Progenitor cell of endocrine pancreas (in vitro differentiated cells): ENCODE measurements around the gene HK2. TPM values are rescaled to one million over a fixed set of nuclear protein-coding genes. Genes with fewer than 3 reads are reported as not detected.
A peak's percentile ranks its signal among the peaks of the same experiment; 100 is the strongest.

Experiments used
- DNase-seq: peaks from one replicate; pipeline ENCODE4 v3.0.0; 2021; ENCODE audit warnings: low spot score; ENCODE audit not compliant: unreplicated experiment
- H3K27ac Mint-ChIP-seq: 2 replicates; pipeline ENCODE4 v1.8.0; 2021; ENCODE audit warnings: mild to moderate bottlenecking, moderate library complexity, mixed read lengths
- H3K27me3 Mint-ChIP-seq: 2 replicates; pipeline ENCODE4 v1.8.0; 2021; ENCODE audit warnings: mixed read lengths
- H3K36me3 Mint-ChIP-seq: 2 replicates; pipeline ENCODE4 v1.8.0; 2022; ENCODE audit warnings: mixed read lengths; ENCODE audit not compliant: insufficient read depth
- H3K4me1 Mint-ChIP-seq: 2 replicates; pipeline ENCODE4 v1.8.0; 2021; ENCODE audit warnings: low read depth, mixed read lengths
- H3K4me3 Mint-ChIP-seq: 2 replicates; pipeline ENCODE4 v1.8.0; 2021; ENCODE audit warnings: low read depth, mild to moderate bottlenecking, moderate library complexity, mixed read lengths
- H3K9me3 Mint-ChIP-seq: 2 replicates; pipeline ENCODE4 v1.8.0; 2021; ENCODE audit warnings: low read depth, mixed read lengths
- CTCF ChIP-seq: fragments of 200-600 bp; sonication (generic); IDR thresholded peaks from one replicate; pipeline ENCODE4 v1.5.0; 2021; ENCODE audit warnings: antibody characterized with exemption, mild to moderate bottlenecking; ENCODE audit not compliant: unreplicated experiment
- total RNA-seq: library from RNA; stranded (reverse); gene quantifications from 2 replicates; pipeline ENCODE4 v1.2.1, GENCODE V29; 2021

Gene HK2
- total RNA-seq, 1 donor from 2014 or later, result 18.2 TPM

- TF ChIP-seq CTCF, result no peak
- Mint-ChIP-seq H3K36me3 (peaks cover 12% of the 10 kb centered on the region), H3K27ac (peak overlapping the region; percentile 16), H3K4me1 (no peaks in the 10 kb centered on the region), H3K27me3 (no peaks in the 10 kb centered on the region), H3K4me3 (no peak overlapping the region), H3K9me3 (no peaks in the 10 kb centered on the region)
- no peak for DNase-seq
These were observed 47.2 kb downstream of the HK2 start for GRCh38 chr2:74881176-74881575.

- TF ChIP-seq CTCF, result no peak
- no peak overlapping the region for H3K4me3 Mint-ChIP-seq
- no peaks in the 10 kb centered on the region for H3K9me3 Mint-ChIP-seq
- no peaks in the 10 kb centered on the region for H3K27me3 Mint-ChIP-seq
- H3K27ac Mint-ChIP-seq, result no peak overlapping the region
- peaks cover 12% of the 10 kb centered on the region for H3K36me3 Mint-ChIP-seq
- no peak for DNase-seq
- H3K4me1 Mint-ChIP-seq, result no peaks in the 10 kb centered on the region
These were observed 47.8 kb downstream of the HK2 start for GRCh38 chr2:74881626-74882298.

- peaks cover 12% of the 10 kb centered on the region for H3K36me3 Mint-ChIP-seq
- no peaks in the 10 kb centered on the region for H3K4me1 Mint-ChIP-seq
- H3K27me3 Mint-ChIP-seq, result no peaks in the 10 kb centered on the region
- no peak for DNase-seq
- no peak overlapping the region for H3K4me3 Mint-ChIP-seq
- H3K27ac Mint-ChIP-seq, result no peak overlapping the region
- H3K9me3 Mint-ChIP-seq, result no peaks in the 10 kb centered on the region
- TF ChIP-seq CTCF, result no peak
These were observed 48.4 kb downstream of the HK2 start for GRCh38 chr2:74882299-74882687.

GRCh38 chr2:74883011-74883410, 49.1 kb downstream of the HK2 start:
- H3K4me3 Mint-ChIP-seq, result no peak overlapping the region
- H3K27me3 Mint-ChIP-seq, result no peaks in the 10 kb centered on the region
- H3K9me3 Mint-ChIP-seq, result no peaks in the 10 kb centered on the region
- peaks cover 12% of the 10 kb centered on the region for H3K36me3 Mint-ChIP-seq
- no peak for TF ChIP-seq CTCF
- no peak overlapping the region for H3K27ac Mint-ChIP-seq
- no peak for DNase-seq
- no peaks in the 10 kb centered on the region for H3K4me1 Mint-ChIP-seq

GRCh38 chr2:74884118-74884762, 50.3 kb downstream of the HK2 start:
- Mint-ChIP-seq H3K4me3 (no peak overlapping the region), H3K9me3 (no peaks in the 10 kb centered on the region), H3K4me1 (no peaks in the 10 kb centered on the region), H3K36me3 (peaks cover 10% of the 10 kb centered on the region), H3K27ac (no peak overlapping the region), H3K27me3 (no peaks in the 10 kb centered on the region)
- TF ChIP-seq CTCF, result no peak
- DNase-seq, result no peak
